ENCODE measurements around the gene JHY. TPM values are rescaled to one million over a fixed set of nuclear protein-coding genes. Genes with fewer than 3 reads are reported as not detected.
A peak's percentile ranks its signal among the peaks of the same experiment; 100 is the strongest.

The JHY gene
- total RNA-seq, 1 experiment from 2014 or later, result 2.4 TPM

DNA sequence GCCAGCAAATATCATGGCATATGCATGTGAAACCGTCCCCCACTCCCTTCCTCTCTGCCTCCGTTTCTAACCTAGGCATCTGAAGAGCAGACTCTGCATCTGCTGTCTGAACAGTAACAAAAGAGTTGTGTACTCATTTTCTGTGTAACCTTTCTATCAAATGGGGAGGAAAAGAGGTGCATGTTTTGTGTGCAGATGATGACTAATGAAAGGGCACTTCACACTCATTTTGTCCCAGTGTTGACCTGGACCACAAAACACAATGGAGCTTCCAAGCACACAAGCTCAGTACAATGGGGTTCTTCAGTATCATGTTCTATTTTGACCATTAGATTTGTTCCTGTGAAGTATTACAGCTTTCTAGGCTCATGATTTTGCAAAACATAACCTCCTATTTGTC lies 13.0 kb downstream of the JHY start:
- DNase-seq, result no peak
- no peak overlapping the region for H3K4me3 ChIP-seq (ENCODE audit: insufficient read depth, low read depth, low read length)

DNA sequence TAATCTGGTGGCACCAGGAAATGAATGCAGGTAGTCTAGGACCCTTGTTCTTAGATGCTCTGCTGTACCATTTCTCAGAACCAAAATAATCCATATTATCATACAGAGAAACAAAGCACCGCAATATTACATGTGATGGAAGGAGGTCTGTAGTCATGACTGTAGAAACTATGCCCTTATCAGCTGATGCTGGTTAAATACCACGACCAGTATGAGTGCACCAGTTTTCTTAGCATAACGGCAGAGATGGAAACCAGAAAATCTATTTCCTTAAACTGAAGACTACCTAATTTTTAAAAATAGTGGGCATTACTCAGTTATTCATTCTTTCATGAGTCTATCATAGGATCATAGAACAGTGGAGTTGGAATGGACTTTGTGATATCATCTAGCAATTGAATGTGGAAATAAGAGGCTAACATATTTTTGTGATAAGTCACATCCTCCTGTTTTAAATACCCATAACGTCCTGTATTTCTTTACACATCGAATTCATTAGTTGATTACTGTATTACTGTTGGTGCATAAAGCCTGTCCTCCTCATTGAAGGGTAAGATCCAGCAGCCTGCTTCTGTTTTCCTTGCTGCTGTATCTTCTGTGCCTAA lies 15.1 kb downstream of the JHY start:
- no peak for DNase-seq
- Histone ChIP-seq H3K4me3 (ENCODE audit: insufficient read depth, low read depth, low read length) (no peak overlapping the region), H3K27me3 (ENCODE audit: control insufficient read depth, insufficient read depth, low read length) (no peaks in the 10 kb centered on the region), H3K36me3 (replicated peaks; ENCODE audit: control insufficient read depth, insufficient read depth, low read length) (no peaks in the 10 kb centered on the region)

More for the DNA sequence above, 13.0 kb downstream of the JHY start:
- Histone ChIP-seq H3K27me3 (ENCODE audit: control insufficient read depth, insufficient read depth, low read length) (no peaks in the 10 kb centered on the region), H3K36me3 (replicated peaks; ENCODE audit: control insufficient read depth, insufficient read depth, low read length) (no peaks in the 10 kb centered on the region)

DNA sequence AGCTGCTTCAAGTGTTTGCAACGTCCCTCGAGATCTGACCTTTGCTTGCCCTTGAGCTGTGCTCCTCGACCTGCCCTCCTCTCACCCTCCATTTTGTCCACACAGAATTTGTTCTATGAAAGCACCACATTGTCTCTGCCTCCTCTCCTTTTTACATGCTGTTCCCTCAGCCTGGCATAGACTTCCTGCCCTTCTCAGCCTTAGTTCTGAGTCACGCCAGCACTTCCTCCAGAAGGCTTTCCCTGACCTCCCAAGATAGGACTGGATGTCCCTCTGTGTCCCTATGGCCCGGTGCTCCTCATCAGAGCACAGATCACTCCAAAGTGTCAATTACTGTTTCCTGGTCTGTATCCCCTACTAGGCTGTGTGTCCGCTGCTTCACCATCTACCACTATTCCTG lies 16.2 kb downstream of the JHY start:
- Histone ChIP-seq H3K36me3 (replicated peaks; ENCODE audit: control insufficient read depth, insufficient read depth, low read length) (no peaks in the 10 kb centered on the region), H3K4me3 (ENCODE audit: insufficient read depth, low read depth, low read length) (no peak overlapping the region), H3K27me3 (ENCODE audit: control insufficient read depth, insufficient read depth, low read length) (no peaks in the 10 kb centered on the region)
- DNase-seq, result no peak

DNA sequence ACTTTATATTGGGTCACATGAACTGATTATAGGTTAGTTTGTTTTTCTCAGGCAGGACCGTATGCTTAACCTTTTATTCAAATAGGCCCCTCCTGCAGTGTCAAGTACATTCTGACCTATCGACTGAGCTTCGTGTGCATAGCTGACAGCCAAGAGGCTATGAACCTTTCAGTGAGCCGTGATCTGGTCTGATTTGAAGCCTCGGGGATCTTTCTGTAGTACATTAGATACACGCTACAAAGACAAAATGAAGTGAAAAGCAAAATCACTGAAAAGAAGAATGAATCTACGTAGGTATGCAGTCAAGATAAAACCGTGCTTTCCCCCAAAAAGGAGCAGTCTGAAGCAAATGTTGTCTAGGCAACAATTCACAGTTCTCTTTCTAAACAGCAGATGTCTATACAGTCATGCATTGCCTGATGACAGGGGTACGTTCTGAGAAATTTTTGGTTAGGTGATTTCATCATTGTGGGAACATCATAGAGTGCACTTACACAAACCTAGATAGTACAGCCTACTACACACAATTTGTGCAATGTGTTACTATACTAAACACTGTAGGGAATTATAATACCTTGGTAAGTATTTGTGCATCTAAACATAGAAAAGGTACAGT lies 18.1 kb downstream of the JHY start:
- H3K27me3 ChIP-seq (ENCODE audit: control insufficient read depth, insufficient read depth, low read length), result no peaks in the 10 kb centered on the region
- no peak for DNase-seq
- H3K4me3 ChIP-seq (ENCODE audit: insufficient read depth, low read depth, low read length), result no peak overlapping the region
- no peaks in the 10 kb centered on the region for H3K36me3 ChIP-seq (replicated peaks; ENCODE audit: control insufficient read depth, insufficient read depth, low read length)

DNA sequence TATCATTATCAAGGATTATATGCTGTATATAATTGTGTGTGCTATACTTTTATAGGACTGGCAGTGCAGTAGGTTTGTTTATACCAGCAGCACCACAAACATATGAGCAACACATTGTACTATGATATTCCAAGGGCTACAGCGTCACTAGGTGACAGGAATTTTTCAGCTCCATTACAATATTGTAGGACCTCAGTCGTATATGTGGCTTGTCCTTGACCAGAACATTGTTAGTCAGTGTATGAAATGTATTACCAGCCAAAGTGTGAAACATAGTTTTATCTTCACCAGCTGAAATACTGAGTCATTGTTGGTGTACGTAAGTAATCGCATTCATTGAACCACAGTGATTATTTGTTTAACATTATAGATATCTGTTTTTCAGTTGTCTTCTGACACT lies 20.4 kb downstream of the JHY start:
- H3K4me3 ChIP-seq (ENCODE audit: insufficient read depth, low read depth, low read length), result no peak overlapping the region
- no peaks in the 10 kb centered on the region for H3K27me3 ChIP-seq (ENCODE audit: control insufficient read depth, insufficient read depth, low read length)
- DNase-seq, result no peak
- H3K36me3 ChIP-seq (replicated peaks; ENCODE audit: control insufficient read depth, insufficient read depth, low read length), result no peaks in the 10 kb centered on the region

DNA sequence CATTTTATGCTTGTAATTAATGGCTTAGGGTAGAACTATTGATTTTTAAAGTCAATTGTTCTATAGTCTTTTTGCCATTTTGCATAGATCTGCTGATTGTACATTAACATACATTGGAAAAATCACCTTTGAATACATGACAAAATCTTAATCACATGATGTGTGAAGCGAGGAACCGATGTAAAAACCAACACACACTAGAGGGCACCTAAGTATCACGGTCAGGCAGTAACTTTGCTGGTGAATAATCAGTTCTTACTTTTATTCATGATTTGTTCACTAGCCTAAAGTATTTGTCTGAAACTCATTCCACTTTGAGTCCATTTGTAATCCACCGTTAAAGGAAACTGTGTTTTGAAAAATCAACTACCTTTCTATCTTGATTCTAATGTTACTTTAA lies 28.2 kb downstream of the JHY start:
- DNase-seq, result no peak
- no peaks in the 10 kb centered on the region for H3K27me3 ChIP-seq (ENCODE audit: control insufficient read depth, insufficient read depth, low read length)
- no peaks in the 10 kb centered on the region for H3K36me3 ChIP-seq (replicated peaks; ENCODE audit: control insufficient read depth, insufficient read depth, low read length)
- H3K4me3 ChIP-seq (ENCODE audit: insufficient read depth, low read depth, low read length), result no peak overlapping the region

DNA sequence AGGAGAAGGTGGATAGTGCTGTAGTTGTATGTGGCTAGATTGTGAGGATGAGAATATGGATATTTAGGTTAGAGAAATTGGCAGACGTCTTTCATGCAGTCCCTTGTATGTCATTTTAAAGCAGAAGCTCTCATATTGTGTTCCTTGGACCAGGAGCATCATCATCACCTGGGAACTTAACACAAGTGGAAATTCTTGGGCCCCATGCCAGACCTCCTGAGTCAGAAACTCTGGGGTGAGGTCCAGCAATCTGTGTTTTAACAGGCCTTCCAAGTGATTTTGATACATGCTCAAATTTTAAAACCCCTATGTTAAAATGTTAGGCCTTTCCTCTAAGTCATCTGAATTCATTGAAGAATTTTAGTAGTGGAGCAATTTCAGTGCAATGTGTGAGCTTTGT lies 34.8 kb downstream of the JHY start:
- H3K36me3 ChIP-seq (replicated peaks; ENCODE audit: control insufficient read depth, insufficient read depth, low read length), result no peaks in the 10 kb centered on the region
- no peaks in the 10 kb centered on the region for H3K27me3 ChIP-seq (ENCODE audit: control insufficient read depth, insufficient read depth, low read length)
- DNase-seq, result no peak
- no peak overlapping the region for H3K4me3 ChIP-seq (ENCODE audit: insufficient read depth, low read depth, low read length)

DNA sequence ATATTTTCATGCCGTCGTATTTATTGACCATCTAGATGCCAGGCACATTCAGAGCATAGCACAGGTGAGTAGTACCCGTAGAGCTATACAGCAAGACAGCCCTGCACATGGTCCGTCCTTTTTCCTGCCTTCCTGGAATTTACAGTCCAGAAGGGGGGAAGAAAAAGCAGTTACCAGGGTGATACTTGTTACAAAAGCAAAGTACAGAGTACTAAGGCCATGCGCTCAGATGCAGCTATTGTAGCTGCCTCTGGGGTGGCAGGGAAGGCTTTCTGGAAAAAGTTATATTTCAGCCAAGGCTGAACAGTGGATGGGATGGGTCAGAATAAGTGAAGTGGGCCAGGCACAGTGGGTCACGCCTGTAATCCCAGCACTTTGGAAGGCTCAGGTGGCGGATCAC lies 36.2 kb downstream of the JHY start:
- Histone ChIP-seq H3K4me3 (ENCODE audit: insufficient read depth, low read depth, low read length) (no peak overlapping the region), H3K27me3 (ENCODE audit: control insufficient read depth, insufficient read depth, low read length) (no peaks in the 10 kb centered on the region), H3K36me3 (replicated peaks; ENCODE audit: control insufficient read depth, insufficient read depth, low read length) (no peaks in the 10 kb centered on the region)
- no peak for DNase-seq

DNA sequence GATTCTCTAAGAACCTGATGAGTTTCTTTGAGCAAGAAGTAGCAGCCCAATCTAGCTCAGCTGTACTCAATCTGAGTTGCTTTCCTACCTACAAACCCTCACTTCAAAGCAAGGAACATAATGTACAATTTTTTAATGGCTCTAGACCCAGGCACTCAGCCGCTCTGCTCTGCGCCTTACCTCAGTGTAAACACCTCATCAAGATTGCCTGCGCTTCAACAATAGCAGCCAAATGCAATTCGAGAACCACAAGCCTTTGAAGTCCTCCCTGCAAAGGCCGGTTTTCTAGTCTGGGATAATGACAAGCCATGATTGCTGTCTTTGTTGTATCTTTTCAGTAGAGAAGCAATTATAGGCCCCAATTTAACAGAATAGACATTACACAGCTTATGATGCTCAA lies 38.0 kb downstream of the JHY start:
- Histone ChIP-seq H3K36me3 (replicated peaks; ENCODE audit: control insufficient read depth, insufficient read depth, low read length) (no peaks in the 10 kb centered on the region), H3K4me3 (ENCODE audit: insufficient read depth, low read depth, low read length) (no peak overlapping the region), H3K27me3 (ENCODE audit: control insufficient read depth, insufficient read depth, low read length) (no peaks in the 10 kb centered on the region)
- peak; percentile 13 for DNase-seq

DNA sequence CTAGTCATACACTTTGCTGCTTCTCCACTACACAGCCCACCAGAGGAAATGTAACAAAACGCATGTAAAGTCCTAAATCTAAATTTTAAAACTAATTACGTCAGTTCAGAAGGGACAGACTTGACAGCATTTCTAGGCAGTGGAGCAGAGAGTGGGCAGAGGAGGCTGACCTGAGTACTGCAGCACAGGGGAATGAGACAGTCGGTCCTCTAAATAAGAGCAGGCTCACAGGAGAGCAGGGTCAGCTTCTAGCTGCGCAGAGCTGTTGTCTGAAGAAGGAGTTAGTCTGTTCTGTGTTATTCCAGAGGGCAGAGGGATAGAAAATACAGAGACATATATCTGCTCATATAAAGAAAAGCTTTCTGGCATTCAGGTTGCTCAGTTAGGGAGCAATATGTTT lies 40.3 kb downstream of the JHY start:
- H3K27me3 ChIP-seq (ENCODE audit: control insufficient read depth, insufficient read depth, low read length), result no peaks in the 10 kb centered on the region
- H3K36me3 ChIP-seq (replicated peaks; ENCODE audit: control insufficient read depth, insufficient read depth, low read length), result no peaks in the 10 kb centered on the region
- DNase-seq, result no peak
- H3K4me3 ChIP-seq (ENCODE audit: insufficient read depth, low read depth, low read length), result no peak overlapping the region

DNA sequence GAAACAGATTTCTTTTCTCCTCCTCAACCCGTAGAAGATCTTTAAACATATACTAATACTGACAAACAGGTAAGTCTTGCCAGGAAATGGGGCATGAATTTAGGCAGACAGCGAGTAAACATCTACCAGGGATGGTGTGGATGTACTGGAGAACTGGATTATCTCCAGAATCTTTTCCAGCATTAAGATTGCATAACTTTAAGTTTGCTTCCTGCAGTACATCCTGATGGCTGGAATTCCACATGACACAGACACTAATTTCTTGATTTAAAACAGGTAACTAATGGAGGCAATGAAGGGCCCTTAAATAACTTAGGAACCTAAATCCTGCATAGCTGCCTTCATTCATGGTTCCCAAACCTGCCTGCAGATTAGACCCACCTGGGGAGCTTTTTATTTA lies 40.7 kb downstream of the JHY start:
- Histone ChIP-seq H3K36me3 (replicated peaks; ENCODE audit: control insufficient read depth, insufficient read depth, low read length) (no peaks in the 10 kb centered on the region), H3K27me3 (ENCODE audit: control insufficient read depth, insufficient read depth, low read length) (no peaks in the 10 kb centered on the region), H3K4me3 (ENCODE audit: insufficient read depth, low read depth, low read length) (no peak overlapping the region)
- DNase-seq, result no peak

DNA sequence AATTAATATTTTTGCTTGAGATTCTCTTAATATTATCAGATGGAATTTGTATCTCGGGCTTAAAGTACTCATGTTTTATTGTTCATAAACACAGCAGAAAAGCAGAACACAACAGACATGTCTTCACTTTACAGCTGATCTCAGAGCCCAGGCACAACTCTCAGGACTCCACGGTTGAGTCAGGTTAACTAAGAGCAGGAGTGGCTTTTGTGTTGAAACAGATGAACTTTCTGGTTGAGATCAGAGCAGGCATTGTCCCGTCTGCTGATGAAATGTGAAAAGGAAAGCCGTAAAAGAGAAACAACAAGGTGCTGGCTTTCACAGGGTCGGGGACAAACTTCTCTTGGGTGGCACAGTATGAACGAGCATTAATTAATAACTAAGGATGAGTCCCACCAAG lies 49.0 kb downstream of the JHY start:
- no peak for DNase-seq
- Histone ChIP-seq H3K4me3 (ENCODE audit: insufficient read depth, low read depth, low read length) (no peak overlapping the region), H3K27me3 (ENCODE audit: control insufficient read depth, insufficient read depth, low read length) (no peaks in the 10 kb centered on the region), H3K36me3 (replicated peaks; ENCODE audit: control insufficient read depth, insufficient read depth, low read length) (no peaks in the 10 kb centered on the region)

DNA sequence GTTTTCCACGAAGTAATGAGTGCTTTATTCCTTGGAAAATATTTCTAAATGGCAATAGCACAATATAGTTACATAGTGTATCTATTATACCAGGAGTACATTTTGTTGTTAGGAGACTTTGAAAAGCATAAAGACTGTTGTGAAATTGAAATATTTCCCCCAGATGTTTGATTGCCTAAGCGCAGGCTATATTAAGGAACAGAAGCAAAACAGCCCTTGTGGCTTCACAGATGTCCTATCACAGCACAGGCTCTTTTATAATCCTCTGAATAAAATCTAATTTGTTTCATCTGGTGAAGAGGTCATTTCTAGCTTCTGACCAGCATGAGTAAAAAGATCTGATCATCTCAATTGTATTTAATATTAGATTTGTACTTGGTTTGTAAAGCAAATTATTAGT lies 50.9 kb downstream of the JHY start:
- DNase-seq, result no peak
- no peaks in the 10 kb centered on the region for H3K36me3 ChIP-seq (replicated peaks; ENCODE audit: control insufficient read depth, insufficient read depth, low read length)
- H3K4me3 ChIP-seq (ENCODE audit: insufficient read depth, low read depth, low read length), result no peak overlapping the region
- no peaks in the 10 kb centered on the region for H3K27me3 ChIP-seq (ENCODE audit: control insufficient read depth, insufficient read depth, low read length)

DNA sequence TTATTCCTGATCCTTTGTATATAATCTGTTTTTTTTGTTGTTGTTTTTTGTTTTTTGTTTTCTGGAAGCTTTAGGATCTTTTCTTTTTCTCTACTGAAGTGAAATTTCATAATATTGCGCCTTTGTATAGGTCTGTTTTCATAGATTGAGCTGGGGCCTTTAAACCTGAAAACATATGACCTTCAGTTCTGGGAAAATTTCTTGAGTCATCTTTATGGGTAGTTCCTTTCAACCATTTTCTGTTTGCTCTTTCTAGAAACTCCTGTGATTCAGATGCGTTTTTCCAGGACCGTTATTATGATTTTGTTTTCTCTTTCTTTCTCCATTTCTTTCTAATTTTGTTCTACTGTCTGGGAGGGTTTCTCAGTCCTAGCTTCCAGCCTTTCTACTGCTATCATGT lies 55.4 kb downstream of the JHY start:
- H3K27me3 ChIP-seq (ENCODE audit: control insufficient read depth, insufficient read depth, low read length), result no peaks in the 10 kb centered on the region
- no peak for DNase-seq
- no peak overlapping the region for H3K4me3 ChIP-seq (ENCODE audit: insufficient read depth, low read depth, low read length)
- H3K36me3 ChIP-seq (replicated peaks; ENCODE audit: control insufficient read depth, insufficient read depth, low read length), result no peaks in the 10 kb centered on the region

DNA sequence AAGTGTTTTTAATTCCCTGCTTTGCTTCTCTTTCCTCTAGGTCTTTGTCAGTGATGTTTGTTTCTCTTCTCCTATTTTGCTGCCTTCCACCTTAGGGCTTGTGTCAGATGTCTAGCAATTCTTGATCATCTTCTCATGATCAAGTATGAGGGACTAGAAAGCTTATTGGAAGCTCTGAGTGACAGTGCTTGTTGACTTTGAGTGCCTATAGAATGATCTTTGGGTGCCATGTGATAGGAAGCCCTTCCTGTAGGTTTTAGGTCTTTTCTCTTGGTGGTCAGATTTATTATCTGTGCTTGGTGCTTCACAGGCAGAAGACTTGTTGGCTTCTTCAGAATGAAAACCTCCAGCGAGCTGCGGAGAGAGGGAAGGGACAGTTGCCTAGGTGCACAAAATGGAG lies 56.0 kb downstream of the JHY start:
- H3K4me3 ChIP-seq (ENCODE audit: insufficient read depth, low read depth, low read length), result no peak overlapping the region
- DNase-seq, result no peak
- H3K27me3 ChIP-seq (ENCODE audit: control insufficient read depth, insufficient read depth, low read length), result no peaks in the 10 kb centered on the region
- H3K36me3 ChIP-seq (replicated peaks; ENCODE audit: control insufficient read depth, insufficient read depth, low read length), result no peaks in the 10 kb centered on the region

DNA sequence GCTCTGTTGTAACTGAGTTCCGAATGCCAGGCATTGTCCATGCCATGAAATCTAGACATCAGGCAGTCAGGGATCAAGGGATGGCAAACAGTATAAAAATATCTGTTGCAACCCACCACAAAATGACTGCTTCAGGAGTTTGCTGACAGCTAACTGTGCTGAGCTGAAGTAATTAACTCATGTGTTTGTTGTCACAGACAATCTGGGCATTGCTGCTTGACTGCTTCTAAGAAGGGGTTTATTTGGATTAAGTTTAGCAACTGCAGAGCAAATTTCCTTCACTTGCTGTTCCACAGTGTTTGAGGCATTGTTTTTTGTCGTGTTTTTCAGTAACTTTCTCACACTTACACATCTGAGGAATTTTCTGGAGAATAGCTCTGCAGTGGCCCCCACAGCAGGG lies 68.7 kb downstream of the JHY start:
- no peak for DNase-seq
- Histone ChIP-seq H3K36me3 (replicated peaks; ENCODE audit: control insufficient read depth, insufficient read depth, low read length) (no peaks in the 10 kb centered on the region), H3K27me3 (ENCODE audit: control insufficient read depth, insufficient read depth, low read length) (no peaks in the 10 kb centered on the region), H3K4me3 (ENCODE audit: insufficient read depth, low read depth, low read length) (no peak overlapping the region)
